Measurements from ENCODE around the gene RAB7A.

The RAB7A gene

DNA sequence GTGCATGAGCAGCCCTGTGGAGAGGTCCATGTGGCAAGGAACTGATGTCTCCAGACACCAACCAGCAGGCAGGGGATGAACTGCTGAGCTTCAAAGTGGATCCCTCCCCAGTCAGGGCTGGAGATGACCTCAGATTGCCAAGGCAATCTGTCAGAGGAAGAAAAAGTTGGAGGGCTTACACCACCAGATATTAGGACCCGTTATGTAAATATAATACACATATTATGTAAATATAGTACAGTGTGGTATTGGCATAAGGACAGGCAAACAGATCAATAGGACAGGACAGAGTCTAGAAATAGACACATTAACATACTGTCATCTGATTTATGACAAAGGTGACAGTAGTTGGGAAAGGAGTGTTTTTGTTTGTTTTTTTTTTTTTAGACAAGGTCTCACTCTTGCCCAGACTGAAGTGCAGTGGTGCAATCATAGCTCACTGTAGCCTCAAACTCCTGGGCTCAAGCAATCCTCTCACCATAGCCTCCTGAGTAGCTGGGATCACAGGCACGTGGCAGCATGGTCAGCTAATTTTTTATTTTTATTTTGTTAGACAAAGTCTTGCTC, 18.0 kb upstream of the RAB7A start:
- TF ChIP-seq YY1 (IDR thresholded peaks at IDR 0.05; ENCODE audit: low read depth) (no peak), FOXM1 (IDR thresholded peaks at IDR 0.05; ENCODE audit: borderline replicate concordance, low read depth) (no peak), TEAD4 (IDR thresholded peaks at IDR 0.05) (no peak), CEBPB (IDR thresholded peaks at IDR 0.05) (no peak), TAF1 (IDR thresholded peaks at IDR 0.05; ENCODE audit: low read depth) (no peak), EGR1 (IDR thresholded peaks at IDR 0.05) (no peak), TCF12 (IDR thresholded peaks at IDR 0.05; ENCODE audit: low read depth) (no peak), RAD21 (IDR thresholded peaks at IDR 0.05; ENCODE audit: low read depth) (no peak), MAX (IDR thresholded peaks at IDR 0.05) (no peak)

DNA sequence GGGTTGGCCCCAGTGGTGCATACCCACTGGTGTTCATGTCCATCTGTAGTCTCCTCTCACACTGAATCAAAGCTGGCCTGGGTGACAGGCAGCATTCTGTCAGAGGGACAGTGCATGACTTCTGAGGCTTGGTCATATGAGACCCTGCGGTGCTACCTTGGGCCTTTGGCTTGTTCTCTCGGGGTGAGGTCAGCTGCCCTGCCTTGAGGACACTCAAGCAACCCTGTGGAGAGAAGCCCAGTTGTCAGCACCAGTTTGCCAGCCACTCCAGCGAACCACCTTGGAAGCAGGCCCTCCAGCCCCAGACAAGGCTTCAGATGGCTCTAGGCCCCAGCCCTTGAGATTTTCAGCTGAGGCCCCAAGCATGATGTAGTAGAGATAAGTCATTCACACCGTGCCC, 16.9 kb upstream of the RAB7A start:
- no peak for TF ChIP-seq CREB1 (IDR thresholded peaks at IDR 0.05; ENCODE audit: low read depth)
- TF ChIP-seq TEAD4 (IDR thresholded peaks at IDR 0.05), result no peak
- TF ChIP-seq, protein P1, sequence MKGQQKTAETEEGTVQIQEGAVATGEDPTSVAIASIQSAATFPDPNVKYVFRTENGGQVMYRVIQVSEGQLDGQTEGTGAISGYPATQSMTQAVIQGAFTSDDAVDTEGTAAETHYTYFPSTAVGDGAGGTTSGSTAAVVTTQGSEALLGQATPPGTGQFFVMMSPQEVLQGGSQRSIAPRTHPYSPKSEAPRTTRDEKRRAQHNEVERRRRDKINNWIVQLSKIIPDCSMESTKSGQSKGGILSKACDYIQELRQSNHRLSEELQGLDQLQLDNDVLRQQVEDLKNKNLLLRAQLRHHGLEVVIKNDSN (IDR thresholded peaks at IDR 0.05), result no peak
- TF ChIP-seq MAX (IDR thresholded peaks at IDR 0.05), result no peak
- TF ChIP-seq REST (IDR thresholded peaks at IDR 0.05; ENCODE audit: low read depth), result no peak
- TF ChIP-seq FOXM1 (IDR thresholded peaks at IDR 0.05; ENCODE audit: borderline replicate concordance, low read depth), result no peak
- no peak for TF ChIP-seq NFIC (IDR thresholded peaks at IDR 0.05)
- TF ChIP-seq EP300 (IDR thresholded peaks at IDR 0.05; ENCODE audit: borderline replicate concordance), result no peak

GRCh38 chr3:128709506-128710210, 16.3 kb upstream of the RAB7A start:
- TF ChIP-seq EGR1 (IDR thresholded peaks at IDR 0.05), result no peak
- TF ChIP-seq MAX (IDR thresholded peaks at IDR 0.05), result no peak
- TF ChIP-seq EP300 (IDR thresholded peaks at IDR 0.05; ENCODE audit: borderline replicate concordance), result no peak
- TF ChIP-seq TEAD4 (IDR thresholded peaks at IDR 0.05), result no peak
- TF ChIP-seq, protein P1 (IDR thresholded peaks at IDR 0.05), result no peak
- TF ChIP-seq TCF12 (IDR thresholded peaks at IDR 0.05; ENCODE audit: low read depth), result no peak
- TF ChIP-seq YY1 (IDR thresholded peaks at IDR 0.05; ENCODE audit: low read depth), result no peak
- TF ChIP-seq RAD21 (IDR thresholded peaks at IDR 0.05; ENCODE audit: low read depth), result no peak
- TF ChIP-seq REST (IDR thresholded peaks at IDR 0.05; ENCODE audit: low read depth), result no peak
- TF ChIP-seq NFIC (IDR thresholded peaks at IDR 0.05), result no peak

GRCh38 chr3:128710816-128711433, 15.1 kb upstream of the RAB7A start:
- TF ChIP-seq FOXM1 (IDR thresholded peaks at IDR 0.05; ENCODE audit: borderline replicate concordance, low read depth) (no peak), TAF1 (IDR thresholded peaks at IDR 0.05; ENCODE audit: low read depth) (no peak), ZBTB7A (IDR thresholded peaks at IDR 0.05; ENCODE audit: low read depth) (no peak), MAX (IDR thresholded peaks at IDR 0.05) (no peak), NFIC (IDR thresholded peaks at IDR 0.05) (no peak), CREB1 (IDR thresholded peaks at IDR 0.05; ENCODE audit: low read depth) (no peak), EGR1 (IDR thresholded peaks at IDR 0.05) (no peak), CEBPB (IDR thresholded peaks at IDR 0.05) (no peak), RAD21 (IDR thresholded peaks at IDR 0.05; ENCODE audit: low read depth) (no peak), REST (IDR thresholded peaks at IDR 0.05; ENCODE audit: low read depth) (no peak), TCF12 (IDR thresholded peaks at IDR 0.05; ENCODE audit: low read depth) (no peak), EP300 (IDR thresholded peaks at IDR 0.05; ENCODE audit: borderline replicate concordance) (no peak)
- TF ChIP-seq, protein P1 (IDR thresholded peaks at IDR 0.05), result no peak
